Thoracic aorta (tissue), 2 donors: Measurements from ENCODE around the gene OTUB2. TPM values are rescaled to one million over a fixed set of nuclear protein-coding genes. Genes with fewer than 3 reads are reported as not detected.

Experiments
- ATAC-seq: fragments of 150-250 bp; one replicate; pipeline ENCODE4 v1.8.0; 2017; ENCODE audit warnings: low read depth; ENCODE audit not compliant: insufficient number of reproducible peaks, low FRiP score
- DNase-seq: peaks from one replicate; pipeline ENCODE4 v3.0.0-alpha.2; 2020; ENCODE audit warnings: low spot score
- H3K27ac ChIP-seq, 2 donors: fragments of 200-600 bp; sonication (generic); 1 replicate in 1 of 2; 2 replicates in 1 of 2; pipeline ENCODE4 v1.5.1; 2016; ENCODE audit warnings: mild to moderate bottlenecking in 2 of 2, moderate library complexity in 2 of 2
- H3K27me3 ChIP-seq: fragments of 200-600 bp; sonication (generic); replicated peaks from 2 replicates; pipeline ENCODE4 v1.6.0; 2016; ENCODE audit warnings: mild to moderate bottlenecking; ENCODE audit not compliant: insufficient read depth
- H3K36me3 ChIP-seq: fragments of 200-600 bp; sonication (generic); one replicate; pipeline ENCODE4 v1.5.1; 2016
- H3K4me1 ChIP-seq, 2 donors: fragments of 200-600 bp; sonication (generic); 1 replicate in 1 of 2; 2 replicates in 1 of 2; pipeline versions ENCODE4 v1.5.1 to v1.6.0; 2016; ENCODE audit warnings: low read depth in 2 of 2, mild to moderate bottlenecking in 1 of 2; ENCODE audit not compliant: control insufficient read depth in 1 of 2
- H3K4me3 ChIP-seq: fragments of 200-600 bp; sonication (generic); 2 replicates; pipeline ENCODE4 v1.5.1; 2016; ENCODE audit warnings: mild to moderate bottlenecking
- H3K9me3 ChIP-seq: fragments of 200-600 bp; sonication (generic); 2 replicates; pipeline ENCODE4 v1.5.1; 2016
- CTCF ChIP-seq: fragments of 200-600 bp; sonication (generic); IDR thresholded peaks from one replicate; pipeline ENCODE4 v1.5.1; 2019; ENCODE audit warnings: antibody characterized with exemption
- total RNA-seq, 2 donors: library from RNA; depleted of rRNA; stranded (reverse); fragments of >200 nt; gene quantifications; one replicate each; pipeline versions ENCODE4 v1.1.0 to v1.2.3, GENCODE V29; 2016

Gene OTUB2
- total RNA-seq, 2 donors from 2014 or later, result 0.14 to 0.71 TPM

- Histone ChIP-seq H3K4me1 (peaks cover 0 to 14% of the 10 kb centered on the region in 2 donors), H3K36me3 (no peaks in the 10 kb centered on the region), H3K27me3 (no peaks in the 10 kb centered on the region), H3K4me3 (no peak overlapping the region), H3K9me3 (no peaks in the 10 kb centered on the region), H3K27ac (no peak overlapping the region)
- ATAC-seq, result no peak
- DNase-seq, result no peak
- no peak for TF ChIP-seq CTCF
These were observed 14.7 kb downstream of the OTUB2 start for GRCh38 chr14:94040796-94041195.

- no peak overlapping the region for H3K27ac ChIP-seq
- no peak for TF ChIP-seq CTCF
- no peak for DNase-seq
- peaks cover 4% of the 10 kb centered on the region for H3K36me3 ChIP-seq
- peaks cover 0 to 14% of the 10 kb centered on the region in 2 donors for H3K4me1 ChIP-seq
- H3K4me3 ChIP-seq, result no peak overlapping the region
- no peak for ATAC-seq
- H3K27me3 ChIP-seq, result no peaks in the 10 kb centered on the region
- no peaks in the 10 kb centered on the region for H3K9me3 ChIP-seq
These were observed 15.6 kb downstream of the OTUB2 start for GRCh38 chr14:94041551-94042346.

GRCh38 chr14:94042433-94043091 lies 16.4 kb downstream of the OTUB2 start:
- Histone ChIP-seq H3K9me3 (no peaks in the 10 kb centered on the region), H3K27ac (no peak overlapping the region), H3K36me3 (peaks cover 12% of the 10 kb centered on the region), H3K27me3 (no peaks in the 10 kb centered on the region), H3K4me1 (peaks cover 0 to 14% of the 10 kb centered on the region in 2 donors), H3K4me3 (no peak overlapping the region)
- no peak for TF ChIP-seq CTCF
- ATAC-seq (no peak), DNase-seq (no peak)

- H3K36me3 ChIP-seq, result peaks cover 19% of the 10 kb centered on the region
- no peak for TF ChIP-seq CTCF
- no peak overlapping the region for H3K27ac ChIP-seq
- ATAC-seq (no peak), DNase-seq (no peak)
- H3K4me3 ChIP-seq, result no peak overlapping the region
- H3K27me3 ChIP-seq, result no peaks in the 10 kb centered on the region
- no peaks in the 10 kb centered on the region for H3K9me3 ChIP-seq
- H3K4me1 ChIP-seq, result peaks cover 0 to 14% of the 10 kb centered on the region in 2 donors
These were observed 17.1 kb downstream of the OTUB2 start for GRCh38 chr14:94043111-94043755.
